Body of pancreas (tissue), 4 donors: ENCODE measurements around the gene IMMT.

Experiments
- POLR2A ChIP-seq, 3 donors: fragments of 450-650 bp; IDR thresholded peaks; one replicate each; pipeline ENCODE4 v1.6.1; 2016; ENCODE audit warnings: antibody characterized with exemption in 3 of 3, mild to moderate bottlenecking in 2 of 3
- TF ChIP-seq, protein P1 (sequence below), 7 experiments: fragments of 450-650 bp in 4 of 7; fragments of 200-600 bp in 3 of 7; sonication (generic) in 3 of 7; IDR thresholded peaks; one replicate each; pipeline ENCODE4 v1.5.1; 2016 to 2019; ENCODE audit warnings: antibody characterized with exemption in 7 of 7

GRCh38 chr2:86195808-86196387, 636 bp upstream of the IMMT start:
- TF ChIP-seq, protein P1, sequence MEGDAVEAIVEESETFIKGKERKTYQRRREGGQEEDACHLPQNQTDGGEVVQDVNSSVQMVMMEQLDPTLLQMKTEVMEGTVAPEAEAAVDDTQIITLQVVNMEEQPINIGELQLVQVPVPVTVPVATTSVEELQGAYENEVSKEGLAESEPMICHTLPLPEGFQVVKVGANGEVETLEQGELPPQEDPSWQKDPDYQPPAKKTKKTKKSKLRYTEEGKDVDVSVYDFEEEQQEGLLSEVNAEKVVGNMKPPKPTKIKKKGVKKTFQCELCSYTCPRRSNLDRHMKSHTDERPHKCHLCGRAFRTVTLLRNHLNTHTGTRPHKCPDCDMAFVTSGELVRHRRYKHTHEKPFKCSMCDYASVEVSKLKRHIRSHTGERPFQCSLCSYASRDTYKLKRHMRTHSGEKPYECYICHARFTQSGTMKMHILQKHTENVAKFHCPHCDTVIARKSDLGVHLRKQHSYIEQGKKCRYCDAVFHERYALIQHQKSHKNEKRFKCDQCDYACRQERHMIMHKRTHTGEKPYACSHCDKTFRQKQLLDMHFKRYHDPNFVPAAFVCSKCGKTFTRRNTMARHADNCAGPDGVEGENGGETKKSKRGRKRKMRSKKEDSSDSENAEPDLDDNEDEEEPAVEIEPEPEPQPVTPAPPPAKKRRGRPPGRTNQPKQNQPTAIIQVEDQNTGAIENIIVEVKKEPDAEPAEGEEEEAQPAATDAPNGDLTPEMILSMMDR (IDR thresholded peaks at IDR 0.05), result no peak
- TF ChIP-seq POLR2A (IDR thresholded peaks at IDR 0.05), result no peak
